ENCODE data around the gene RNF14. TPM values are rescaled to one million over a fixed set of nuclear protein-coding genes. Genes with fewer than 3 reads are reported as not detected.

Gene RNF14
- total RNA-seq, 2 donors from 2014 or later: 27.5 to 33.0 TPM

GRCh38 chr5:141960018-141960417 is 8.9 kb upstream of the RNF14 start:
- no peaks in the 10 kb centered on the region for H3K9me3 Mint-ChIP-seq
- WGBS, 2 experiments (ENCODE audit: insufficient coverage in 1 of 2, insufficient read length in 1 of 2): 67 to 70% methylated on average over 10 of the region's 10 CpGs
- no peaks in the 10 kb centered on the region for H3K27me3 ChIP-seq (ENCODE audit: control insufficient read depth, insufficient read depth, low read length, poor library complexity, severe bottlenecking)
- H3K27ac Mint-ChIP-seq: no peak overlapping the region
- no peak overlapping the region for H3K4me3 Mint-ChIP-seq
- no peaks in the 10 kb centered on the region for H3K36me3 ChIP-seq (ENCODE audit: control insufficient read depth, insufficient read depth, low read length)
- H3K36me3 Mint-ChIP-seq (ENCODE audit: low read depth): no peaks in the 10 kb centered on the region
- H3K27ac ChIP-seq (ENCODE audit: low read depth, low read length): no peak overlapping the region
- H3K4me3 ChIP-seq (ENCODE audit: low read length): no peak overlapping the region
- H3K9ac ChIP-seq (ENCODE audit: extremely low read depth, low read length, poor library complexity, severe bottlenecking): no peak overlapping the region
- TF ChIP-seq CTCF (conservative IDR thresholded peaks at IDR 0.05): no peak
- peaks cover 3% of the 10 kb centered on the region for H3K27me3 Mint-ChIP-seq (ENCODE audit: insufficient read depth)
- H3K9me3 ChIP-seq (ENCODE audit: control insufficient read depth, low read length): no peaks in the 10 kb centered on the region
- peaks cover 10% of the 10 kb centered on the region for H3K4me1 Mint-ChIP-seq
- no peaks in the 10 kb centered on the region for H3K4me1 ChIP-seq (ENCODE audit: control insufficient read depth, insufficient read depth, low read length)
- no peak for DNase-seq

GRCh38 chr5:141960449-141961323 is 8.2 kb upstream of the RNF14 start:
- TF ChIP-seq CTCF (conservative IDR thresholded peaks at IDR 0.05): peak; percentile 95
- DNase-seq: peak; percentile 95
- Histone ChIP-seq H3K4me1 (ENCODE audit: control insufficient read depth, insufficient read depth, low read length) (no peaks in the 10 kb centered on the region), H3K4me3 (ENCODE audit: low read length) (no peak overlapping the region), H3K36me3 (ENCODE audit: control insufficient read depth, insufficient read depth, low read length) (no peaks in the 10 kb centered on the region), H3K27ac (ENCODE audit: low read depth, low read length) (no peak overlapping the region), H3K9me3 (ENCODE audit: control insufficient read depth, low read length) (no peaks in the 10 kb centered on the region), H3K27me3 (ENCODE audit: control insufficient read depth, insufficient read depth, low read length, poor library complexity, severe bottlenecking) (no peaks in the 10 kb centered on the region), H3K9ac (ENCODE audit: extremely low read depth, low read length, poor library complexity, severe bottlenecking) (no peak overlapping the region)
- H3K27ac Mint-ChIP-seq: peak overlapping the region; percentile 81
- 35 to 53% methylated on average over 8 to 14 of the region's 14 CpGs for WGBS, 2 experiments (ENCODE audit: insufficient coverage in 1 of 2, insufficient read length in 1 of 2)
- H3K9me3 Mint-ChIP-seq: no peaks in the 10 kb centered on the region
- H3K4me3 Mint-ChIP-seq: no peak overlapping the region
- H3K4me1 Mint-ChIP-seq: peaks cover 10% of the 10 kb centered on the region
- H3K27me3 Mint-ChIP-seq (ENCODE audit: insufficient read depth): peaks cover 3% of the 10 kb centered on the region
- H3K36me3 Mint-ChIP-seq (ENCODE audit: low read depth): no peaks in the 10 kb centered on the region

GRCh38 chr5:141961466-141961865 is 7.4 kb upstream of the RNF14 start:
- H3K4me3 Mint-ChIP-seq: no peak overlapping the region
- no peaks in the 10 kb centered on the region for H3K9me3 Mint-ChIP-seq

More at GRCh38 chr5:141961466-141961865, 7.4 kb upstream of the RNF14 start:
- H3K9ac ChIP-seq (ENCODE audit: extremely low read depth, low read length, poor library complexity, severe bottlenecking): no peak overlapping the region
- H3K27ac ChIP-seq (ENCODE audit: low read depth, low read length): no peak overlapping the region
- Mint-ChIP-seq H3K27me3 (ENCODE audit: insufficient read depth) (peaks cover 3% of the 10 kb centered on the region), H3K36me3 (ENCODE audit: low read depth) (no peaks in the 10 kb centered on the region), H3K4me1 (peaks cover 10% of the 10 kb centered on the region), H3K27ac (no peak overlapping the region)
- no peaks in the 10 kb centered on the region for H3K36me3 ChIP-seq (ENCODE audit: control insufficient read depth, insufficient read depth, low read length)
- no peak overlapping the region for H3K4me3 ChIP-seq (ENCODE audit: low read length)
- H3K27me3 ChIP-seq (ENCODE audit: control insufficient read depth, insufficient read depth, low read length, poor library complexity, severe bottlenecking): no peaks in the 10 kb centered on the region
- DNase-seq: no peak
- WGBS, 2 experiments (ENCODE audit: insufficient coverage in 1 of 2, insufficient read length in 1 of 2): 90% methylated on average over 3 of the region's 3 CpGs; no CpG with 5 or more reads in 1 of the 2 experiments
- H3K9me3 ChIP-seq (ENCODE audit: control insufficient read depth, low read length): no peaks in the 10 kb centered on the region
- TF ChIP-seq CTCF (conservative IDR thresholded peaks at IDR 0.05): no peak
- H3K4me1 ChIP-seq (ENCODE audit: control insufficient read depth, insufficient read depth, low read length): no peaks in the 10 kb centered on the region
